Keratinocyte (primary cell): ENCODE measurements around the gene NLGN1.

ENCODE experiments used
- EZH2 ChIP-seq: IDR thresholded peaks from one replicate; pipeline ENCODE4 v1.6.1; 2012; ENCODE audit warnings: inconsistent platforms, mild to moderate bottlenecking, low read length, moderate library complexity
- TF ChIP-seq, protein P1 (sequence below), 3 experiments: IDR thresholded peaks in 1 of 3; conservative IDR thresholded peaks in 1 of 3; optimal IDR thresholded peaks in 1 of 3; 2 replicates in 2 of 3; 3 replicates in 1 of 3; pipeline versions ENCODE3 to v1.5.1; 2011; ENCODE audit warnings: low read length in 3 of 3, mild to moderate bottlenecking in 3 of 3, moderate library complexity in 2 of 3, control low read depth in 1 of 3, inconsistent platforms in 1 of 3; ENCODE audit not compliant: insufficient read depth in 2 of 3; ENCODE audit errors: extremely low read depth in 1 of 3

DNA sequence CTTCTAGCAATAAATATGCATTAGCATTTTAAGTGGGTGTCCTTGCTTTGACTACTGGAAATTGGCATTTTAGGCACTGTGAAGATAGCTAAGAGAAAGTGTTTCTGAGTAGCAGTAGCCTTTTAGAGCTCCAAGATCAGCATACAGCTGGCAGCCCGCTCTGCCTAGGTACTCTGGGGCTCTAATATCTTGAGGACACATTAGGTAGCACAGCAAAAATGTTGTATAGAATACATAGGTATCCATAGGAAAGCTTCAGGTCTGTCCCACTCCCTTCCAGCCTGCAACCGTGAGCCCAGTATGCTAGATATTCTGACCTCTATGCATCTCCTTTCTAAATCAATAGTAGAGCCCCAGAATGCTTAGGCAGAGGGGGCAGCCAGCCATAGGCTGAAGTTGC, 670.5 kb downstream of the NLGN1 start:
- TF ChIP-seq, protein P1, sequence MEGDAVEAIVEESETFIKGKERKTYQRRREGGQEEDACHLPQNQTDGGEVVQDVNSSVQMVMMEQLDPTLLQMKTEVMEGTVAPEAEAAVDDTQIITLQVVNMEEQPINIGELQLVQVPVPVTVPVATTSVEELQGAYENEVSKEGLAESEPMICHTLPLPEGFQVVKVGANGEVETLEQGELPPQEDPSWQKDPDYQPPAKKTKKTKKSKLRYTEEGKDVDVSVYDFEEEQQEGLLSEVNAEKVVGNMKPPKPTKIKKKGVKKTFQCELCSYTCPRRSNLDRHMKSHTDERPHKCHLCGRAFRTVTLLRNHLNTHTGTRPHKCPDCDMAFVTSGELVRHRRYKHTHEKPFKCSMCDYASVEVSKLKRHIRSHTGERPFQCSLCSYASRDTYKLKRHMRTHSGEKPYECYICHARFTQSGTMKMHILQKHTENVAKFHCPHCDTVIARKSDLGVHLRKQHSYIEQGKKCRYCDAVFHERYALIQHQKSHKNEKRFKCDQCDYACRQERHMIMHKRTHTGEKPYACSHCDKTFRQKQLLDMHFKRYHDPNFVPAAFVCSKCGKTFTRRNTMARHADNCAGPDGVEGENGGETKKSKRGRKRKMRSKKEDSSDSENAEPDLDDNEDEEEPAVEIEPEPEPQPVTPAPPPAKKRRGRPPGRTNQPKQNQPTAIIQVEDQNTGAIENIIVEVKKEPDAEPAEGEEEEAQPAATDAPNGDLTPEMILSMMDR (optimal IDR thresholded peaks at IDR 0.05 in 1 of 3, IDR thresholded peaks at IDR 0.05 in 1 of 3, conservative IDR thresholded peaks at IDR 0.05 in 1 of 3; ENCODE audit: extremely low read depth in 1 of 3, insufficient read depth in 2 of 3, low read length in 3 of 3), result no peak
- TF ChIP-seq EZH2, result no peak
